ENCODE data around the gene IL15RA.
"Not testable (repeated sequence)": the region's sequence is repeated elsewhere in the genome, so short reads cannot be mapped to it uniquely, and the experiment has no call there.

IL15RA gene

GRCh38 chr10:5968681-5969453, 8.5 kb downstream of the IL15RA start:
- DNase-seq (ENCODE audit: low spot score) = no peak

DNA sequence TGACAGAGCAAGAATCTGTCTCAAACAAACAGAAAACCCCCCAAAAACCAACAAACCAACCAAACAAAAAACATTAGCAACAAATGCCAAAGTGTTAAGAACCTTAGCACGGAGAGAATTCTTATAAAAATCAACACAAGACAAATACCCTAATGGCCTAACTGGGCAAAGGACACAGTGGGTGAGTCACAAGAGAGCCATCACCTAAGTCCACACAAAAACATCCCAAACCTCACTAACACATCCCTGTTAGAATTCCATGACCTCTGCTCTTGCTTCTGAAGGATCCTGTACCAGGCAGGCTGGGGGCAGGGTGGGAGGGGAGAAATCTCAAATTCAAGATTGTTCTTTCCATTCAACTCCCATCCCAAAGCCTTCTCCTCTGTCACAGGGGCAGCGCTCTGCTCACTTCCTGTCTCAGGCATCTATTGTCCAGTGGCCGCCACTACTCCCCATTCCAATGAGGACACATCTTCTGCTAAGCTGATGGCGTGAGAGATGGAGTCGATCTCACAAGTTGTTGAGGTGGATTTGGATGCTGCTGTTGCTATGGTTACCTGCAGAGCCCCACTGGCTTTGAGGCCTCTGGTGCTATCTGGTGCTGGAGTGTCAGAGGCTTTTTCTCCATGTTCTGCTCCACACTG, 9.2 kb downstream of the IL15RA start:
- DNase-seq (ENCODE audit: low spot score) = no peak

GRCh38 chr10:5965266-5965665, 12.1 kb downstream of the IL15RA start:
- DNase-seq (ENCODE audit: low spot score) = no peak

DNA sequence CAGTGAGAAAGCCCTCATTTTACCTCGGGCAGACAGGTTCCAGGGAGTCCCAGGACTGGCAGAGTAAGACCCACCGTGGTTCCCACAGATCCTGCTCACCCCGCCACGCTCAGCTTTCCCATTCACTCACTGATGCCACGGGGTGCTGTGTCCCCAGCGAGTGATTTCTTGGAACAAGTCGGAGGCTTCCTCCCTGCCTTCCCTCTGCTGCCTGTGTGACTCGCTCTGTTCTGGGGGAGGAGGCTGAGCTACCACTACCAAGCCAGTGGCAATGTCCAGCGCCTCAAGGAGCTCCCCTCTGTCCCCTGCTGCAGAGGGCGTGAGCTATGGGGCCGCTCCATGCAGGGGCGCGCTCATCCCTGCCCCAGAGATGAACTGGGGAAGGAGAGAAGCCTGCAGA, 12.6 kb downstream of the IL15RA start:
- no peak for DNase-seq (ENCODE audit: low spot score)

DNA sequence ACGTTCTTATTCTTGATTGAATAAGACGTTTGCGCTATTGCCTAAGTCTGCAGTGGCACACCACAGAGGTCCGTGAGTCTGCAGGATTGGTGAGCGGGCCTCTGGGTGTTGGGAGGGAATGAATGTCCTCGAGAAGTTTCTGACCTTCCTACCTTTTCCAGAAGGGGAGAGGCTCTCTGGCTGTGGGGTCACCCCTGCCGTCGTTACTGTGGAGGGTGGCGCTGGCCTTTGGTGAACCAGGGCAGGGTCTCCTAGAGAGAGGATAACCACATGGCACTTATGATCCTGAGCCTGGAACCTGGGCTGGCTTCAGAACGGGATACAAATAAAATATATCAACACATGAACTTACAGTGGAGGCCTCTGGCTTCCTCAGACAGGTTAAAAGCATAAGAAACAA, 13.8 kb downstream of the IL15RA start:
- DNase-seq (ENCODE audit: low spot score) = no peak

- DNase-seq (ENCODE audit: low spot score) = no peak
These were observed 14.3 kb downstream of the IL15RA start for GRCh38 chr10:5963071-5963470.

DNA sequence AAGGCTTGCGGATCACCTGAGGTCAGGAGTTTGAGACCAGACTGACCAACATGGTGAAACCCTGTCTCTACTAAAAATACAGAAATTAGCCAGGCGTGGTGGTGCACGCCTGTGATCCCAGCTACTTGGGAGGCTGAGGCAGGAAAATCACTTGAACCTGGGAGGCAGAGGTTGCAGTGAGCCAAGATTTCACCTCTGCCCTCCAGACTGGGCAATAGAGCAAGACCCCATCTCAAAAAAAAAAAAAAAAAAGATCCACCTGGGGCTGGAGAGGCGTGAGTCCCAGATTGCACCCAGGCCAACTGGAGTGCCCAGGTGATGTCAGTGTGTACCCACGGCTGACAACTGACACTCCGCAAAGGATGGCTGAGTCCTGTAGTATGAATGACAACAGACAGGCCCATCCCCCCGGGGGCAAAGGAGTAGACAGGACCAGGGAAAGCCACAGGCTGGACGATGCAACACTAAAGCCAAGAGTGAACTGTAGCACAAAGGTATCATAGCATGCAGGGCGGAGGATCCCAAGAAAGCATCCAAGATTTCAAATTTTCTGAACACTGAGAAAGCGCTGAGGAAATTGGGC, 14.9 kb downstream of the IL15RA start:
- DNase-seq (ENCODE audit: low spot score) = not testable (repeated sequence)

GRCh38 chr10:5961405-5962100, 15.8 kb downstream of the IL15RA start:
- peak; percentile 69 for DNase-seq (ENCODE audit: low spot score)

GRCh38 chr10:5960973-5961275, 16.4 kb downstream of the IL15RA start:
- DNase-seq (ENCODE audit: low spot score) = not testable (repeated sequence)

DNA sequence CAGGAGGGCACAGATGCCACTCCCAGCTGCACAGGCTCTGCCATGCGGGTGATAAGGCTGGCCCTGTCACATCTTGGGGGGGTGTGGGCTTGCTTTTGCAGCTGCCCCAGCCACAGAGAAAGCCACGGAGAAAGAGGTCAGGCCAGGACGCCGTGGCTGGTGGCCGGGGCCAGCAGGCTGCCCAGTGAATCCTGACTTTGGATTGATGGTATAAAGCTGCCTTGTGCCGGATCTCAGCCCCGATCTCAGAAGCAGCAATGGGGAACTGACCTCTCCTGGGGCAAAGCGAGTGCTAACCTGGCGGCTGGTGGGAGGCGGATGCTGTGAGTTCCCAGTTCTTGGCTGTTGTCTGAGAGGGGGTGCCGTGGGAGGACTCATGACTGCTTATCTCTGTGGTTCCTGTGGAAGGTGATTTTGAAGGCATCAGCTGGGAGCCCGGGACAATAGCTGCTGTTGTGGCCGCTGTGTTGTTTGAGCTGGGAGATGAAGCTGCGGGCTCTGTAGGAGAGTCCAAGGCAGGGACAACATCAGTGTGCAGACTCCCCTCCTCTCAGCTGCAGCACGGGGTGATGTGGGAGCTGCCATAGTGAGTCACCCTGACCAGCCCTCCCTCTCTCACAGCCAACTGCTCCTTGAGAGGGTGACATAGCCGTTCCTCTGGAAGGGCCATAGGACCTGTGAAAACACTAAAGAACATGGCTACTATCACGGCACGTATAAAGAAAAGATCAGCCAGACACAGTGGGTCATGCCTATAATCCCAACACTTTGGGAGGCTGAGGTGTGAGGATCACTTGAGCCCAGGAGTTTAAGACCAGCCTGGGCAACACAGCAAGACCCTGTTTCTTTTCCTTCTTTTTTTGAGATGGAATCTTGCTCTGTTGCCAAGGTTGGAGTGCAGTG, 17.0 kb downstream of the IL15RA start:
- no peak for DNase-seq (ENCODE audit: low spot score)

GRCh38 chr10:5959581-5960069, 17.7 kb downstream of the IL15RA start:
- DNase-seq (ENCODE audit: low spot score) = no peak

DNA sequence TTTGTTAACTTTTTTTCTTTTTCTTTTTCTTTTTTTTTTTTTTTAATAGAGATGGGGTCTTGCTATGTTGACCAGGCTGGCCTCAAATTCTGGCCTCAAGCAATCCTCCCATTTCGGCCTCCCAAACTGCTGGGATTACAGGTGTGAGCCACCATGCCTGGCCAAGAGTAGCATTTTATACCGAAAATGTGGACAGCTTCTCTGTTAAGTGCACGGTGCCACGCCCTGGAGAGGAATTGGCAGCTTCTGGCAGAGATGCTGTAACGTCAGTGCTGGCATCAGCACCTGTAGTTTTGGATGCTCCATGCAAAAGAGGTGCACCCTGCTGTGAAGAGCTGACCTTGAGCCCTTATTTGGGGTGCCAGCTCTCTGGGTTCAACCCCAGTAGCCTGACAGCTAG, 18.2 kb downstream of the IL15RA start:
- DNase-seq (ENCODE audit: low spot score) = no peak

DNA sequence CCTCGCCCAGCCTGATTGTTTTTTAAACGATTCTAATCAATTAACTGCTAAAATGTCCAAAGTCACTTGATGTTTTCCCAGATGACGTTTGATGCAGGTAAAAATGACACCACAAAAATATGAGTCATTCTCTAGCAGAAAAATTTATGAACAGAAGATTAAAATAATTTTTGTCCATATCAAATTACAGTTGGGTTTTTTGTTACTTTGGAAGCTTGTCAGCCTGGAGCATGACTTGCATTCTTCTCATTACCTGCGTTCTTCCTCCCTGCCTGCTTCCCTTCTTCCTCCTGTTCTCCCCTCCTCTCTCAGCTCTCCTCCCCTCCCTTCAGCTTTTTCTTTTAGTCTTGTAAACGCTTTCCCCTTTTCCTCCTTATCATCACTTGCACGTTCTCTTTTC, 18.7 kb downstream of the IL15RA start:
- no peak for DNase-seq (ENCODE audit: low spot score)

DNA sequence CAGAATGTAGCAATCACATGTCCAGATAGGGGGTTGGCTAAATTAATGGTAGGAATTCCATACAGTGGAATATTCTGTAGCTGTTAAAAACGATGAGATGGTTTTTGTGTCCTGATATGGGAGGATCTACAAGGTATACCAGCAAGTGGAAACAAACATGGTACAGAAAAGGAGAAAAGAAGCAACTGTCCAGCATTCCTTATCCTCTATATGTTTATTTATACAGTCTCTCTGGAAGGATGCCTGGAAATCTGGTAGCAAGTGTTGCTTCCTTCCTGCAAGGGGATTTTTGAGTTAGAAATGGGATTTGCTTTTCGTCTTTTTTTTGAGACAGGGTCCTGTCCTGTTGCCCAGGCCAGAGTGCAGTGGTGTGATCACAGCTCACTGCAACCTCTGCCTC, 19.3 kb downstream of the IL15RA start:
- no peak for DNase-seq (ENCODE audit: low spot score)

DNA sequence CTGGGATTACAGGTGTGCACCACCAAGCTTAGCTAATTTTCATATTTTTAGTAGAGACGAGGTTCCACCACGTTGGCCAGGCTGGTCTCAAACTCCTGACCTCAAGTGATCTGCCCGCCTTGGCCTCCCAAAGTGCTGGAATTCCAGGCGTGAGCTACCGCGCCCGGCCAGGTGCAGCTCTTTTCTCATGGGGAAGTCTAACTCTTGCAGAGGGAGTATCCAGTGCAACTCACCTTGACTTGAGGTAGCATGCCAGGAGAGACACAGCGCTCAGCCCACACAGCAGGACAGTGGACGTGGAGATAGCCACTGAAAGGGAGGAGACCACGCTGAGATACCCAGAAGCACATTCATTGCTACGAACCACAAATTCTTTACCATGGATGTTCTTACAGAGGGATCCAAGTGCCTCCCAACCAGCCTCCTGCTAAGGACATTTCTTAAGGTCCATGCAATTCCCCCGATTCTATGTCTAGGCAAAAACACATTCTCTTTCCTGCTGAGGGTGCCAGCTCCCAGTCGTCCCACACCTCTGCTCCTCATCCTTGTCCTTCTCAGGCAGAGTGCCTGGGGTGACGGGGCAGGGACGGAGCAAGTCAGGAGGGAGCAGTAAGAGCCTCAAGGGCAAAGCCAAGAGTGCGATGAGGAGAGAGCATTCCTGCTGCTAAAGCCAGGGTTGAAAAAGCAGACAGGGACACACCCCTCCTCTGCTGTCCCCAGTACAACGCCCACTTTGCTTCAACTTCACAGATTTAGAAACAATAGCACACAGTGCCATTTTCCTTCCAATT, 21.0 kb downstream of the IL15RA start:
- no peak for DNase-seq (ENCODE audit: low spot score)

DNA sequence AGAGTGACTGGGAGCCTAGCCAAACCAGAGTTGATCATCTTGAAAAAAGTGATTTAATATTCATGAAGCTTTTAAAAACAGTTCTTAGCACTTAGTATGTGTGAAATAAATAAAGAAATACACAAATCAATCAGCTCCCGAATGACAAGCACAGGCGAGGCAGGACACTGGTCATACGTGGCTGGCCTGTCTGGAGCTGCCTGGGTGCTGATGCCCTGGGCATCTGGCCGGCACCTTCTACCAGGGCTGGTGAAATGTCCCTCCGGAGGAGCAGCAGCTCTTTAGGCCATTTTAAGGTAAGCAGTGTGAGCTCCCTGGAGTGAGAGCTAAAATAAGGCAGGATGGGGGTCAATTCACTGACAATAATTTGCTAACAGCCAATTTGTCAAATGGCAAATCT, 23.7 kb downstream of the IL15RA start:
- DNase-seq (ENCODE audit: low spot score) = no peak

DNA sequence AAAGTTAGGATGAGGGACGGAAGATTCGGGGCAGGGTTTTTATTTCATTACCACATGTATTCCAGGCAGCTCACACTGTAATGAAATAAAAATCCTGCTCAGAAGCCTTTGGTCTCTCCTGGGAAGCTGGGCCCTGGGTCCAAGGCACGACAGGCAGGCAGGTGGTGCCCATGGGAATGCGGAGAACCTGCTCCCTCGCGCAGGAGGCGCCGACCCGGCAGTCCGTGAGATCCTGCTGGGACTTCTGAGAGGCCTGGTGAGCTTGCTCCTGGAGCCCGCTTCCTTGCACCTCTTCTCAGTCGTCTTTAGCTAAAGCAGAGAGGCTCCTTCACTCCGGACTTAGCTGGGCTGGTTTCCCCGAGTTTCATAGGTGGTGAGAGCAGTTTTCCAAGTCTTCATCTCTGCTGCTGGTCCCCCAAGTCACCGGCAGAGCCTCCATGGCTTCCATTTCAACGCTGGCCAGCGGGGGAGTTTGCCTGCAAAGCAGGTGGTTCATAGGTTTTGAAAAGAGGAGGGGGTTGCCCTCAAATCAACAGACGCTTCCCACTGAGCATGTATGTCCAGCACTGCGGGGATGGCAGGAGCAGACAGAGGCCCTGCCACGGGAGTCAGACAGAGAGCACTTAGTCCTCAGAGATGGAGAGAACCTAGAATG, 24.5 kb downstream of the IL15RA start:
- DNase-seq (ENCODE audit: low spot score) = no peak

GRCh38 chr10:5951721-5952407, 25.5 kb downstream of the IL15RA start:
- DNase-seq (ENCODE audit: low spot score) = no peak

- no peak for DNase-seq (ENCODE audit: low spot score)
These were observed 26.1 kb downstream of the IL15RA start for GRCh38 chr10:5951167-5951711.
